ENCODE measurements around the gene FGF6.

FGF6 gene

GRCh38 chr12:4447151-4447550 lies 1.5 kb upstream of the FGF6 start:
- no peak for DNase-seq (ENCODE audit: low spot score)

GRCh38 chr12:4446335-4446734 lies 720 bp upstream of the FGF6 start:
- no peak for DNase-seq (ENCODE audit: low spot score)

GRCh38 chr12:4444031-4444430 lies 1.6 kb downstream of the FGF6 start:
- DNase-seq (ENCODE audit: low spot score) = no peak

- no peak for DNase-seq (ENCODE audit: low spot score)
Observed at GRCh38 chr12:4443616-4444015, 2.0 kb downstream of the FGF6 start.

GRCh38 chr12:4441355-4442335 lies 4.0 kb downstream of the FGF6 start:
- DNase-seq (ENCODE audit: low spot score) = no peak

GRCh38 chr12:4440187-4440941 lies 5.3 kb downstream of the FGF6 start:
- DNase-seq (ENCODE audit: low spot score) = peak; percentile 47

- peak; percentile 26 for DNase-seq (ENCODE audit: low spot score)
Observed at GRCh38 chr12:4439736-4440135, 5.9 kb downstream of the FGF6 start.

GRCh38 chr12:4438834-4439596 lies 6.6 kb downstream of the FGF6 start:
- peak; percentile 32 for DNase-seq (ENCODE audit: low spot score)

- peak; percentile 27 for DNase-seq (ENCODE audit: low spot score)
Observed at GRCh38 chr12:4435537-4435936, 10.1 kb downstream of the FGF6 start.

GRCh38 chr12:4434706-4435425 lies 10.7 kb downstream of the FGF6 start:
- peak; percentile 32 for DNase-seq (ENCODE audit: low spot score)

- DNase-seq (ENCODE audit: low spot score) = peak; percentile 38
Observed at GRCh38 chr12:4434301-4434700, 11.3 kb downstream of the FGF6 start.

- DNase-seq (ENCODE audit: low spot score) = no peak
Observed at GRCh38 chr12:4433745-4434058, 11.9 kb downstream of the FGF6 start.

- no peak for DNase-seq (ENCODE audit: low spot score)
Observed at GRCh38 chr12:4432878-4433744, 12.5 kb downstream of the FGF6 start.

- no peak for DNase-seq (ENCODE audit: low spot score)
Observed at GRCh38 chr12:4431866-4432265, 13.7 kb downstream of the FGF6 start.

- DNase-seq (ENCODE audit: low spot score) = no peak
Observed at GRCh38 chr12:4431436-4431835, 14.2 kb downstream of the FGF6 start.

- DNase-seq (ENCODE audit: low spot score) = no peak
Observed at GRCh38 chr12:4424422-4424821, 21.2 kb downstream of the FGF6 start.

GRCh38 chr12:4423528-4424195 lies 22.0 kb downstream of the FGF6 start:
- no peak for DNase-seq (ENCODE audit: low spot score)

GRCh38 chr12:4422985-4423384 lies 22.6 kb downstream of the FGF6 start:
- no peak for DNase-seq (ENCODE audit: low spot score)

- no peak for DNase-seq (ENCODE audit: low spot score)
Observed at GRCh38 chr12:4421590-4422031, 24.0 kb downstream of the FGF6 start.

- DNase-seq (ENCODE audit: low spot score) = no peak
Observed at GRCh38 chr12:4420138-4420670, 25.4 kb downstream of the FGF6 start.

All from ecto neural progenitor cell (in vitro differentiated cells).